Right cardiac atrium (tissue), 5 donors: Measurements from ENCODE around the gene CIBAR2. TPM values are rescaled to one million over a fixed set of nuclear protein-coding genes. Genes with fewer than 3 reads are reported as not detected.
"Not testable (repeated sequence)": the region's sequence is repeated elsewhere in the genome, so short reads cannot be mapped to it uniquely, and the experiment has no call there.

Experiments
- ATAC-seq, 2 donors: fragments of 200-7000 bp; cut with Tn5 transposase; one replicate each; pipeline versions ENCODE4 v1.8.0 to v1.9.1; 2020; ENCODE audit warnings: moderate library complexity in 2 of 2, mild to moderate bottlenecking in 1 of 2
- DNase-seq, 3 donors: peaks; one replicate each; pipeline ENCODE4 v3.0.0-alpha.2; 2020
- H3K27ac ChIP-seq: one replicate; pipeline ENCODE4 v1.5.1; 2013; ENCODE audit warnings: mild to moderate bottlenecking, low read length, control low read depth, moderate library complexity
- H3K27me3 ChIP-seq: one replicate; pipeline ENCODE4 v1.6.1; 2013; ENCODE audit not compliant: control insufficient read depth, insufficient read depth
- H3K4me1 ChIP-seq: one replicate; pipeline ENCODE4 v1.6.1; 2013; ENCODE audit warnings: low read length; ENCODE audit not compliant: control insufficient read depth, insufficient read depth
- H3K4me3 ChIP-seq: one replicate; pipeline ENCODE4 v1.5.1; 2013; ENCODE audit warnings: low read length, control low read depth
- H3K9me3 ChIP-seq: one replicate; pipeline ENCODE4 v1.6.1; 2013; ENCODE audit warnings: low read length; ENCODE audit not compliant: control insufficient read depth
- WGBS: extraction: QIAGEN DNeasy Blood & Tissue Kit; methylation state at CpG from one replicate; pipeline ENCODE4 v1.1.7; 2013; 5-methylcytosine and 5-hydroxymethylcytosine counted together
- intact Hi-C, 4 donors: fragments of 100-400 bp; cut with DNase I; formaldehyde crosslinking; loops; one replicate each; pipeline versions ENCODE4 v1.11.0 to v1.14.0; 2022 to 2023
- polyA plus RNA-seq: library from polyadenylated mRNA; stranded (reverse); fragments of 200-250 nt; gene quantifications from one replicate; pipeline ENCODE4 v1.2.3, GENCODE V29; 2013
- total RNA-seq, 4 donors: library from RNA; stranded (reverse); fragmentation: NEBNext Ultra II Directional; extraction: Animal tissue kit (Norgen Biotek cat#: 25700); gene quantifications; one replicate each; pipeline ENCODE4 v1.2.1, GENCODE V29; 2021
- donor health status: healthy with polysubstance abuse.
- donor health status: DM: no; HTN: yes; CAD: no.
- donor health status: DM: no; HTN: no; CAD: no.
- donor health status: DM: no; HTN: yes; CAD: no; lungs with severe emphysema.
- donor health status: DM: yes; HTN: yes; CAD: no.

Gene CIBAR2
- total and polyA plus RNA-seq, 5 donors, result 0.09 TPM; not detected in 4

DNA sequence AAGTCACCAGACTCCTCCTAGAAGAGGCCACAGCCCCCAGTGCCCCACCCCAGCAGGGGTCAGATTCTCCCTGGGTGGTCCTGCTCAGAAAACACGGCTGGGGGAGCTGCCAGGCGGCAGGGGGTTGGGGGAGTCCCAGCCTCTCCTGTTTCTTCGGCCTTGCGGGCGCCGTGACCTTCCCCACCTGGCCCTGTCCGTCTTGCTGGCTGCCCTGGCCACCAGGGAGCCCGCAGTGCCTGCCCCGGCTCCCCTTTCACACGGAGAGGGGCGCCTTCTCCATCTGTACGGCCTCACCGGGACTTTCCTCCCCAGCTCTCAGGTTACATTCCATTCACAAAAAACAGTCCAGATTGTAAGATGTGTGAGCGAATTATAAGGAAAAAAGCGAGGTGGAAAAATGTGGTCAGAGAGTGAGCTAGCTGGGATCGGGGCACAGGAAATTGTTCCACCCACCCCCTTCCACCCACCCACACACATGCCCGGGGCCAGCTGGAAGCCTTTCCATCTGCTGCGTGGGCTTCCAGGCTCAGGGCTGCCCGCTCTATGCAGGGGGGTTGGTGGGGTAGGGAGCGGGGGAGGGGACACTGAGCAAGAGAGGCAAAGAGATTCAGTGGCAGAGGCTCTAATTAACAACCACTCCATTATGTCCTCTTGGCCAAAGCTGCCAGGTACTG lies 14.6 kb upstream of the CIBAR2 start:
- Histone ChIP-seq H3K27ac (no peak overlapping the region), H3K4me3 (no peak overlapping the region), H3K4me1 (peaks cover 8% of the 10 kb centered on the region), H3K9me3 (no peaks in the 10 kb centered on the region), H3K27me3 (no peaks in the 10 kb centered on the region)
- ATAC-seq, result peak; percentile 20 to 47
- WGBS, result 31% methylated on average over 20 of the region's 20 CpGs
- DNase-seq, result peak in 2 of 3 donors; percentile 62 to 64
- intact Hi-C loops, result loop anchor here in 2 of 4 donors (5.0 to 10.0 kb wide), 2 partner anchors 45 to 48 kb away; no protein-coding TSS in a partner anchor

DNA sequence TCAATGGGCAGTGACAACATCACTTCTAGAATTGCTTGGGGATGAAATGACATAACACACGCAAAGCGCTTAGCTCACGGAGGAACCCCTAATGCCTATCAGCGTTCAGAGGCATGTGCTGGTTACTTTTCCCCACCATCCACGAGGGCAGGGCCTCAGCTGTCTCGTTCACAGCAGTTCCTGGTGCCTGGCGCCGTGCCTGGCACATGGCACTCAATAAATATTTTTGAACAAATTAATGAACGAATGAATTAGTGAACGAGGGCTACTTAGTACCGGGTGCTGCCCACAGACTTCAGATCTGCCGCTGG lies 14.1 kb upstream of the CIBAR2 start:
- H3K27ac ChIP-seq, result no peak overlapping the region
- no peak for ATAC-seq
- intact Hi-C loops, result loop anchor here in 2 of 4 donors (5.0 to 10.0 kb wide), 2 partner anchors 46 to 48 kb away; no protein-coding TSS in a partner anchor

DNA sequence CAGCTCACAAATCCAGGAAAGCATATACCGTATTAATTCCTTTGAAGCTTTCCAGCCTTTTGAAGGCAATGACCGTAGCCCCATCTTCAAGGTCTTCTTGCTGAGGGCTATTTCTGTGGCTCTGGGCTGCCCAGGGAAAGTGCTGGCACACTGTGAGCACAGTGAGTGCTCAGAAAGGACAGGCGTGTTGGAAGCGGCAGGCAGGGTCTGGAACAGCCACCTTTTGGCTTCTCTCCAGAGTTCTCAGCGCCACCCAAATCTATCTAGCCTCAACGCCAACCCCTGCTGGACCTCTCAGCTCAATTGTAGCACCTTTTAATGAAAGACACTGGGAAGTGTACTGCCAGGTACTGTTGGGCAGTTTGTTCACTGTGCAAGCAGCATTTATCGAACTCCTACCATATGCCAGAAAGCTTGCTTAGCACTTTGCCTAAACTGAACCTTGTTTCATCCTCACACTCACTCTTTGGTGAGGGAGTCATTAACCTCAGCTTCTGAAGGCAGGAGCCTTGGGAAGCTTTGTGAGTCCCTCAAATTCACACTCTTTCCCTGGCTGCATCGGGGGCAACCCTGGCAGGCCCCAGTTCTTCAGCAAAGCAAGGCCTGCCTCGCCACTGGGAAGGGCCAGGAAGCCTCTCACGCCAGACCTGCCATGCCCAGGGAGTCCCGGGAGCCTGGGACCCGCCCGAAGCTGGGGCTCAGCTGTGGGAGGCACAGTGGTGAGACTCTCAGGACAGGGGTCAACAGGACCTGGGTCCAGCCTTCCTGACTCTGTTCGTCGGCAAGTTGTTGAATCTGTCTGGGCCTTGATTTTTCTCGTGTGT lies 13.5 kb upstream of the CIBAR2 start:
- intact Hi-C loops, result loop anchor here in 2 of 4 donors (5.0 to 10.0 kb wide), 2 partner anchors 47 to 49 kb away; no protein-coding TSS in a partner anchor
- H3K27ac ChIP-seq, result peak overlapping the region; percentile 40
- H3K9me3 ChIP-seq, result no peaks in the 10 kb centered on the region
- H3K27me3 ChIP-seq, result no peaks in the 10 kb centered on the region
- no peak overlapping the region for H3K4me3 ChIP-seq
- H3K4me1 ChIP-seq, result peaks cover 6% of the 10 kb centered on the region
- WGBS, result 81% methylated on average over 16 of the region's 16 CpGs
- DNase-seq, result peak; percentile 46 to 81 (median 79)
- ATAC-seq, result peak; percentile 40 to 68

More for the DNA sequence above, 14.1 kb upstream of the CIBAR2 start:
- Histone ChIP-seq H3K9me3 (no peaks in the 10 kb centered on the region), H3K4me1 (peaks cover 8% of the 10 kb centered on the region), H3K4me3 (no peak overlapping the region), H3K27me3 (no peaks in the 10 kb centered on the region)
- no peak for DNase-seq
- 74% methylated on average over 12 of the region's 12 CpGs for WGBS

DNA sequence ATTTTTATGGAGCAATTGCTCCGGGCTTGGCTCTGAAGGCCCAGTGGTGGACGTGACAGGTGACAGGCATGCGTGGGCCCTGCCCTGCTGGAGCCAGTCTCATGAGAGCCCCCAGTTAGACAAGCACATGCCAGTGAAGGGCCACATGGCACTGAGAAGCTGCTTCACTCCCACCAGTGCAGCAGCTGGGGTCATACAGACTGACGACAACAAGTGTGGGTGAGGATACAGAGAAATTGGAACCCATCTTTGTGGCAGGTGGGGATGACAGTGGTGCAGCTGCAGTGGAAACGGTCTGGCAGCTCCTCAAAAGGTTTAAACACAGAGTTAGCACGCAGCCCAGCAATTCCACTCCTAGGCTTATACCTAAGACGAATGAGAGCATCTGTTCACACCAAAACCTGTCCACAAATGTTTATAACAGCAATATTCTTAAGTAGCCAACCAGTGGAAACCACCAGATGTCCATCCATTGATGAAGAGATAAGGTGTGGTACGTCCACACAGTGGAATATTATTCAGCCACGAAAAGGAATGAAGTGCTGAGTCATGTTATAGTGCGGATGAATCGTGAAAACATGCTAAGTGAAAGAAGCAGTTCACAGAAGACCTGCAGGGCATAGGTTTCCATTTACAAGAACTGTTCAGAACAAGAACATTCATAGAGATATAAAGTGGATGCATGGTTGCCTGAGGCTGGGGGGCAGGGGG lies 12.5 kb upstream of the CIBAR2 start:
- Histone ChIP-seq H3K4me1 (peaks cover 6% of the 10 kb centered on the region), H3K27ac (peak overlapping the region; percentile 54), H3K9me3 (no peaks in the 10 kb centered on the region), H3K4me3 (no peak overlapping the region), H3K27me3 (no peaks in the 10 kb centered on the region)
- intact Hi-C loops, result loop anchor here in 2 of 4 donors (5.0 to 10.0 kb wide), 3 partner anchors 38 to 50 kb away; no protein-coding TSS in a partner anchor
- ATAC-seq (no peak), DNase-seq (peak in 1 of 3 donors; percentile 60)
- 84% methylated on average over 11 of the region's 11 CpGs for WGBS

DNA sequence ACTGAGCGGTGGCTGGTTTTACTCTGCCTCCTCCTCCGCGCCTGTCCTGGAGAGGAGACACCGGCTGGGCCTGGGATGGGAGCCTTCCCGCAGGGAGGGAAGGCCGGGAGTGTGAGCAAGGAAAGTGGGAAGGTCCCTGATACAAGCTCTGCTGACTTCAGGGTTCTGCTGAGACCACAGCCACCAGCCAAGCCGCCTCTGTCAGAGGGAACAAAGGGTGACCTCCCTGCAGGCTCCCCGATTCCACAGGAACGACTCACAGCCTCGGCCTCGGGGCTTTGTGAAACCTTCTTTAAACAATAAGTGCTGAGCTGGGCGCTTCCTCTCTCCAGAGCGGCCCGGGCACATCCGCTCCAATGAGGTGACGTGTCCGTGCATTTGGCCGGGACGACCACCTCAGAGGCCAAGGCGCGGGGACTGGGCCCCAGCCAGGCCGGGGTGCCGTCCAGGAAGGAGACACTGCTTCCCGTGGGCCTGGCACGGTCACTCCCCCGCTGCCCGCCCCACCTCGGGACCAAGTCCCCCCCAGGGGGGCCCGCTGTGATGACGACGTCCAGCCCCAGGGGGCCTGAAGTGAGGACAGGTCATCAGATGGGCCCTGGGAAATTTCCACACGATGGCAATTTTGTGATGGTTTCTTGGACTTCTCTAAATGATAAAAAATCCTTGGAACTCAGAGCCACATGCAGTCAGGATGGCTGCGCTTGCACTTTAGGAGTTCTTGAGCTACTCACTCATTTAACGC lies 11.8 kb upstream of the CIBAR2 start:
- 35% methylated on average over 34 of the region's 34 CpGs for WGBS
- no peaks in the 10 kb centered on the region for H3K9me3 ChIP-seq
- H3K4me1 ChIP-seq, result peaks cover 6% of the 10 kb centered on the region
- ATAC-seq (peak; percentile 85 to 90), DNase-seq (peak; percentile 90 to 93 (median 92))
- intact Hi-C loops, result loop anchor here in 2 of 4 donors (5.0 to 10.0 kb wide), 2 partner anchors 38 to 51 kb away; no protein-coding TSS in a partner anchor
- peak overlapping the region; percentile 54 for H3K27ac ChIP-seq
- H3K27me3 ChIP-seq, result no peaks in the 10 kb centered on the region
- H3K4me3 ChIP-seq, result no peak overlapping the region

DNA sequence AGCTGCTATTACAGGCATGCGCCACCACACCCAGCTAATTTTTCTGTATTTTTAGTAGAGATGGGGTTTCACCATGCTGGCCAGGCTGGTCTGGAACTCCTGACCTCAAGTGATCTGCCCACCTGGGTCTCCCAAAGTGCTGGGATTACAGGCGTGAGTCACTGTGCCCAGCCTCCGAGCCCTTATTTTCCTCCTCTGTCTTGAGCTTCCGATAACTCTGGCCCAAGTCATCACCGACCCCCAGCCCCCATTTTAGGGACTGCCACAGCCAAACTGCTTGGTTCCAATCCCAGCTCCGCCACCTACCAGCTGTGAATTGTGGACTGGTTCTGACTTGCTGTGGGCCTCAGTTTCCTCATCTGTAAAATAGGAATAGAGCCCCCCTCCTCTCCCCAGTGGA lies 11.2 kb upstream of the CIBAR2 start:
- DNase-seq, result peak in 1 of 3 donors; percentile 28
- not testable (repeated sequence) for ATAC-seq, H3K27me3 ChIP-seq, H3K9me3 ChIP-seq, H3K4me1 ChIP-seq, H3K4me3 ChIP-seq
- WGBS, result 95% methylated on average over 6 of the region's 6 CpGs
- intact Hi-C loops, result loop anchor here in 2 of 4 donors (5.0 to 10.0 kb wide), 2 partner anchors 39 to 51 kb away; no protein-coding TSS in a partner anchor
- peak overlapping the region; percentile 54 for H3K27ac ChIP-seq

DNA sequence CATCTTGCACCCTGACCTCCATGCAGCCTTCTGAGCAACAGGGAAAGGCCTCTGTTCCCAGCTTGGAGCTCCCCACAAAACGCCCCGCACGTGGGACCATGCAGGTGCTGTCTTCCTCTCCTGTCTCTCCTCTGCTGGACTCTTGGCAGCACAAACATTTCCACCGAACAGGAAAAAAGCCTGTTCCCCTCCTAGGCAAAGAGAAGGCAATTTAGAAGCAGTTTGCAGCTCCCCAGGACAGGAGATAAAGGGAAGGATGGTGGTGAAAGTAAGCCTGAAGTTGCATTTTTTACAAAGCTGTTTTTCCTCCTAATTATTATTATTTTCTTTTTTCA lies 7.7 kb upstream of the CIBAR2 start:
- H3K9me3 ChIP-seq, result no peaks in the 10 kb centered on the region

DNA sequence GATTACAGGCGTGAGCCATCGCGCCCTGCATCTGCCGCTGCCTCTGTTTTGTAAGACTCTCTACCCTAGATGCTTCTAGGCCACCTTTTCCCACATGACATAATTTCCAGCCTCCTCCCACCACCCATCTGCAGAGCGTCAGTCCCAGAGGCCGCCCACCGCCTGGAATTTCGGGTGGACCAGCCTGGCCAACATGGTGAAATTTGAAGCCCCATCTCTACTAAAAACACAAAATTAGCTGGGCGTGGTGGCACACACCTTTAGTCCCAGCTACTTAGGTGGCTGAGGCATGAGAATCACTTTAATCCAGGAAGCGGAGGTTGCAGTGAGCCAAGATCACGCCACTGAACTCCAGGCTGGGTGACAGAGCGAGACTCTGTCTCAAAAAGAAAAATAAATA lies 5.1 kb upstream of the CIBAR2 start:
- Histone ChIP-seq H3K9me3 (no peaks in the 10 kb centered on the region), H3K27me3 (no peaks in the 10 kb centered on the region), H3K4me3 (no peak overlapping the region), H3K27ac (no peak overlapping the region), H3K4me1 (no peaks in the 10 kb centered on the region)
- DNase-seq, result no peak
- no peak for ATAC-seq
- intact Hi-C loops, result loop anchor here in 3 of 4 donors (10.0 kb wide), 4 partner anchors 127 to 597 kb away; no protein-coding TSS in a partner anchor
- 89% methylated on average over 12 of the region's 12 CpGs for WGBS

More for the DNA sequence above, 7.7 kb upstream of the CIBAR2 start:
- DNase-seq, result no peak
- intact Hi-C loops, result loop anchor here in 2 of 4 donors (5.0 to 10.0 kb wide), 2 partner anchors 42 to 55 kb away; no protein-coding TSS in a partner anchor
- H3K4me3 ChIP-seq, result no peak overlapping the region
- no peak overlapping the region for H3K27ac ChIP-seq
- 85% methylated on average over 4 of the region's 4 CpGs for WGBS
- ATAC-seq, result no peak
- no peaks in the 10 kb centered on the region for H3K4me1 ChIP-seq
- no peaks in the 10 kb centered on the region for H3K27me3 ChIP-seq

DNA sequence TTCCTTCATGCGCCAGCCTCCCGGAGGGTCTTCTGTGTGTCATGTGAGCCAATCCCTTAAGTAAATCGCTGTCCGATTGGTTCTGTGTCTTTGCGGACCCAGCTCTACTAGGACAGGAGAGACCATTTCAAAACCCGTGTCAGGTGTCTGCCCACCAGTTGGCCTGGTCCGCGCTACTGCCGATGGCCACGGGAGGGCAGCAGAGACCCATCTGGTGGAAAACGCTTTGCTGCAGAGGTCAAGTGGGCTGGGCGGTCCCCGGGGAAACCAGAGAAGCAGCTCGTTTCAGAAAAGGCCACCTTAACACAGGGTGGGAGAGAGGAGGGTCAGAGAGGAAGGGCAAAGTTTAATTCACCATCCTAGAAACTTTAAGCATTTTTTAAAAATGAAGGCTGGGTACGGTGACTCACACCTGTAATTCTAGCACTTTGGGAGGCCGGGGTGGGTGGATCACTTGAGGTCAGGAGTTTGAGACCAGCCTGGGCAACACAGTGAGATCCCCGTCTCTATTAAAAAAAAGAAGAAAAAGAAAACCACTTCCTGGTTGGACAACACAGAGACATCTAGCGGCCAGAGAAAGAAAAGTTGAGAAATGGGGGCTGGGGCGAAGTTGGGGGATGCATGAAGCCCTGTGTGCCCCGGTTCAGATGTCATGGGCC lies 2.8 kb upstream of the CIBAR2 start:
- peak; percentile 87 to 96 (median 95) for DNase-seq
- Histone ChIP-seq H3K4me3 (no peak overlapping the region), H3K4me1 (no peaks in the 10 kb centered on the region), H3K27ac (no peak overlapping the region), H3K9me3 (no peaks in the 10 kb centered on the region), H3K27me3 (no peaks in the 10 kb centered on the region)
- intact Hi-C loops, result loop anchor here in 3 of 4 donors (5.0 to 10.0 kb wide), 5 partner anchors 130 to 600 kb away; no protein-coding TSS in a partner anchor
- ATAC-seq, result peak; percentile 84 to 87
- WGBS, result 10% methylated on average over 20 of the region's 20 CpGs
